SKM-1 (cell line): ENCODE results near the gene REEP1.
"Not testable (repeated sequence)": the region's sequence is repeated elsewhere in the genome, so short reads cannot be mapped to it uniquely, and the experiment has no call there.

Experiments
- DNase-seq: peaks from one replicate; lab custom pipeline; 2025; ENCODE audit not compliant: unreplicated experiment; lab: John Stamatoyannopoulos, UW

The REEP1 gene

DNA sequence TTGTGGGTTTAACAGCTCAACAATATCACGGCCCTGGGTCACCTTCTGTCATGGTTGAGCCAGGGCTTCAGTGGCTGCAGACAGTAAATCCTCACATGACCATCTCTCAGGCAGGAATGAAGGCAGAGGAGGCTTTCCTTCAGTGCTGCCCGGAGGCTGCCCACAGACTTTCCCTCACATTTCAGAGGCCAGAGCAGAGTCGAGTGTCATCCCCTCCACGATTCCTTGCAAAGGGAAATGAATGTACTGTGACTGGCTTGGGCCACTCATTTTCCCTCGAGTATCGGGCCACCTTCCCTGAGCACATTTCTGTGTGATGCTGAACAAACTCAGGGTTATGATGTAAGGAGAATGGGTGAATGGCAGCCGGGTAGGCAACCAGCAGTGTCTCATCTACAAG, 10.0 kb upstream of the REEP1 start:
- DNase-seq, result no peak

DNA sequence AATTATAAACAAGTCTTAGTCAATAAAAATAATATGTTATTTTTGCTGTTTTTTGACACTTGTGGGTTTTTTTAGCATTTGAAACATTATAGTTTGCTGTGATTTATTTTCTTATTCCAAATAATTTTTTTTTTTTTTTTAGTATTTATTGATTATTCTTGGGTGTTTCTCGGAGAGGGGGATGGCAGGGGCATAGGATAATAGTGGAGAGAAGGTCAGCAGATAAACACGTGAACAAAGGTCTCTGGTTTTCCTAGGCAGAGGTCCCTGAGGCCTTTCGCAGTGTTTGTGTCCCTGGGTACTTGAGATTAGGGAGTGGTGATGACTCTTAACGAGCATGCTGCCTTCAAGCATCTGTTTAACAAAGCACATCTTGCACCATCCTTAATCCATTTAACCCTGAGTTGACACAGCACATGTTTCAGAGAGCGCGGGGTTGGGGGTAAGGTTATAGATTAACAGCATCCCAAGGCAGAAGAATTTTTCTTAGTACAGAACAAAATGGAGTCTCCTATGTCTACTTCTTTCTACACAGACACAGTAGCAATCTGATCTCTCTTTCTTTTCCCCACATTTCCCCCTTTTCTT, 8.5 kb upstream of the REEP1 start:
- DNase-seq, result not testable (repeated sequence)

DNA sequence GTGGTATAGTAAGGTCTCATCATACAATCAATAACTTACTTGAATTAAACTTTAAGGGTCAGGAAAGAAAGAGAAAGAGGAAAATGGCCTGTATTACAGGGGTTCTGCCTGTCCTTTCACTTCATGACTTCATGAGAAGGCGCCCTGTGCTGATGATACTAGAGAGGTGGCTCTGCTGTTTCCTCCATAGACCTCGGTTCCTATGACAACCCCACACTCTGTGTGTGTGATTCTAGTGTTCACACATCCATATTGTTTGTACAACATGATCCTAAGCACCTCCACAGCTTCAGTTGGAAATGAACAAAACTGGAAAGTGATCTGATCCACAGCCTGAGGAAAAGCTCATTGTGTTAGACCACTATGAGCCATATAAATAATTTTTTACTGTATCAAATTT, 7.0 kb upstream of the REEP1 start:
- no peak for DNase-seq

DNA sequence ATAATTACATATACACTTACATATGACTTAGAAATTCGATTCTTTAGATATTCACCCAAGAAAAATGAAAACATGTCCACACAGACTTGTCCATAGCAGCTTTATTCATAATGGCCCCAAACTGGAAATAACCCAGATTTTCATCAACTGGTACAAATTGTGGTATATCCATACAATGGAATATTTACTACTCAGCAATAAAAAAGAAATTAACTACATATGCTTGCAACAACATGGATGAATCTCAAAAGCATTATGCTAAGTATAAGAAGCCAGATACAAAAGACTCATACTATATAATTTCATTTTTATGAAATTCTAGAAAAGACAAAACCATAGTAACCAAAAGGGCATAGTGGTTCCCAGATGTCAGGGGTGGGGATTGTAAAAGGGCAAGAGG, 5.1 kb upstream of the REEP1 start:
- no peak for DNase-seq

DNA sequence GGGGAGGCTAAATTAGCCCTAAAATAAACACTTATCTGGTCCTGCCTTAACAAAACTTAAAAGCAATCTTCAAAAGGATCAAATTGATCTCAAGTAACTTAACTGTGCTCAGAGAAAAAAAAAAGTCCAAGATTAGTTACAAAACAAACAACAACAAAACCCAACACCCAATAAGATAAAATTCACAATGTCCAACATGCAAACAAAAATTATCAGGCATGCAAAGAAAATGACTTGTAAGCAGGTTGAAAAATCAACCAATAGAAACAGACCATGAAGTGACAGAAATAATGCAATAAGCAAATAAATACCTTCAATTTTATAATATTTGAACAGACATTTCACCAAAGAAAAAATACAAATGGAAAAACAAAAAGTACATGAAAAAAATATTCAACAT, 4.0 kb upstream of the REEP1 start:
- no peak for DNase-seq

GRCh38 chr2:86338778-86339295, 1.4 kb upstream of the REEP1 start:
- no peak for DNase-seq

GRCh38 chr2:86336675-86337243, 667 bp downstream of the REEP1 start:
- DNase-seq, result no peak

DNA sequence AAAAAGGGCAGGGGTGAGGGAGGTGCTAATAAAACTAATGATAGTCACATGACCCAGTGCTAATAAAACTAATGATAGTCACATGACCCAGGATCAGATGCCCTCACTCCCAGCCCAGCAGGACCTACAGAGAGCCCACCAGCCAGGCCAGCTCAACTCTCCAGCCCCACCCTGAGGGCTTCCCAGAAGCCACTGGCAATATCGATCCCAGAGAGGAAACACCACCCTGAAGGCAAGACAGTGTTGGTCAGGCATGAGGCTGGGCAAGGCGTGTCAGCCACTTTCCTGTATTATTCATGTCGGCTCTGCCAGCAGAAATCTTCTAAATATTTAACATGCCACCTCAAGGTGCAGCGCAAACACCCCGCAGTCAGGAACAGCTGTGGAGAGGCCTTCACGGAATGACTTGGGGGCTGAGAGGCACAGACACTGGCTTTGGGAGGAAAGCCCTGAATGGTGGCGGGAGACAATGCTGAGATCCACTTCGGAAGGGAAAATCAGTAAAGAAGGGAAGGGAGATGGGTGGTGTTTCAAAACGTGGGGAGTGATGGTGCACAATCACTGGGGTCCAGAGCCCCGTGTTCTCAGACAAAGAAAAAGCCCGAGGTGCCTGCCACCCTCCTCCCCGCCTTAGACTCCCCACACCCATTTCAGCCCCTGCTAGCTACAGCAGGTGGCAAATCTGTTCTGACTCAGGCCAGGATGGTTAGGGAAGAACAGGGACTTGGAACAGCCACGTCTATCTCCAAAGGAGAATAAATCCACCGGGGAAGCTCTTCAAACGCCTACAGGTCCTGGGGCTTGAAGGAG, 1.4 kb downstream of the REEP1 start:
- no peak for DNase-seq

- DNase-seq, result no peak
Measured at GRCh38 chr2:86333378-86333777, 4.0 kb downstream of the REEP1 start.

GRCh38 chr2:86332654-86333053, 4.8 kb downstream of the REEP1 start:
- no peak for DNase-seq

DNA sequence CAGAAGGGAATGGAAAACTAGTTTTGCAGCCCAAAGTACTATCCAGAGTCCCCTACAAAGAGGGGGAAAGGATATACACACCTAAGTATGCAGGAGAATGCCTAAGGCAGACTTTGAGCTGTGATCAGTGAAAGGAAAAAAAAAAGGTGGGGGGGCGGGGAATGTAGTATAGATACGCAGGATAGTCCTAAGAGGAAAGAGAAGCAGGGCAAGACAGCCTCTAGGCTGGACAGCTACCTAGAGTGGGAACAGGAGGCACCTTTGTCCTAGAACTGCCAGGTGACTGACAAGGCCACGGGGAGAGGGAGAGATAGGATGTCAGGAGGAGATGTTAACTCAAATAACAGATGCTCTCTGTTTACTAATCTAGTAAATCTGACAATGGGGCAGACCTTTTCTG, 6.0 kb downstream of the REEP1 start:
- DNase-seq, result no peak

GRCh38 chr2:86330001-86330400, 7.4 kb downstream of the REEP1 start:
- no peak for DNase-seq

GRCh38 chr2:86323273-86324021, 14.0 kb downstream of the REEP1 start:
- no peak for DNase-seq

DNA sequence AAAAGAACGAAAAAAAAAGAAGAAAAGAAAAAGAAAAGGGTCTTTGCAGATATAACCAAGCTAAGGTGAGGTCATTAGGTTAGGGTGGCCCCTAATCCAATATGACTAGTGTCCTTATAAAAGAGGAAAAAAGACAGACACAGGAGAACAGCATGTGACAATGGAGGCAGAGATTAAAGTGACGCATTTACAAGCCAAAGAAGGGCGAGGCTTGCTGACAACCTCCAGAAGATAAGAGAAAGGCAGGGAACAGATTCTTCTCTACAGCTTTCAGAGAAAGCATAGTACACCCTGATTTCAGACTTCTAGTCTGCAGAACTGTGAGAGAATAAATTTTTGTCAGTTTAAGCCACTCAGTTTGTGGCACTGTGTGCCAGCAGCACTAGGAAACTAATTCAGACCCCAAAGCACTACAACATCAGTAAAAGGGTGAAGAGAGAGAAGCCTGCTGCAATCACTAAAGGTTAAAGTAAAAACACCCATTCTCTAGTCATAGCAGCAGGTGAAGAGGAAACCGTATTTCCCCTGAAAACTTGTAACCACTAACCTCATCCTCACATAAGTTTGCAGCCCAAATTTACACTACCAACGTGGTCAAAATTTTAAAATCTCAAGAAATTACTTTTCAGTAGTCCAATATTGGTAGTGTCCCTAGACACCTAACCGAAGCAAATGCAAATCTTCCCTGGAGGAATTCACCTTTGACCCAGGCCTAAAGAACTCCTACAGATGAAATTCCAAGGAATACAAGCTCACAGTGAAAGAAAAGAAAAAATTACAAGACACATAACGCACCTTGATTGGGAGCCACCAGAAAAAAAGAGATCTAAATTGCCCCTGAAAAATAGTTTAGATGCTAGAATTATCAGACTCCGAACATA, 17.5 kb downstream of the REEP1 start:
- no peak for DNase-seq

DNA sequence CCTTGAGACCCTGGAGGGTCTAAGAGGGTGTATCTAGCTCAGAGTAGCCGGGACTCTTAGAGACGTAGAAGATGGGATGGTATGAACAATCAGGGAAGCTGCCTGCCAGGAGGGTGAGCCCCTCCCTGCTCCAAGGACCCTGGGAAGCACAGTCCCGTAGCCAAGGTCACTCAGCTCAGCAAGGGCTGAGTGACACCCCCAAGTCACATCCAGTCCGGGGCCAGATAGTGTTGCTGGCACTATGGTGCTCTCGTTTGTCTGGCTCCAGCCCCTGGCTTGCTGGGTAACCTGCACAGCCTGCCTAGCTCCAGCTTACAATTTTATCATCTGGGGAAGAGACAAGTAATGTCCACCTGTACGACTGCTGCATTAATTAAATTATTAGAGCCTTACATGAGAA, 22.3 kb downstream of the REEP1 start:
- DNase-seq, result no peak

DNA sequence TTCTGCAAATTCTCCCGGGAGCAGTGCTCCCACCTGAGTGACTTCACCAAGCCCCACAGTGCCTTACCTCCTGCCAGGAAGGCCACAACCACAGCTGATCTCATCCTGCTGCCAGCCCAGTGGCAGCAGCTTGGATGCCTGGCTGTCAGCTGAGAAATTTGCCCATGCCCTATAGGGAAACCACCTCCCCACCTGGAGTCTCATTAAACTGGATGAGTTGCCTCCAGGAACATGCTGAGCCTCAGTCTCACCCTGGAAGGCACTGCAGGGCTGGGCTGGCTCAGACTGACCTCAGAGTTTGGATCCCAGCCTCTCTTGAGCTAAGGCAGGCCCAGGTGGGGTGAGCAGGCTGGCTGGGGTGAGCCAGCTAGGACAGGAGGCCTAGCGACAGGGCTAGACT, 23.3 kb downstream of the REEP1 start:
- DNase-seq, result no peak

DNA sequence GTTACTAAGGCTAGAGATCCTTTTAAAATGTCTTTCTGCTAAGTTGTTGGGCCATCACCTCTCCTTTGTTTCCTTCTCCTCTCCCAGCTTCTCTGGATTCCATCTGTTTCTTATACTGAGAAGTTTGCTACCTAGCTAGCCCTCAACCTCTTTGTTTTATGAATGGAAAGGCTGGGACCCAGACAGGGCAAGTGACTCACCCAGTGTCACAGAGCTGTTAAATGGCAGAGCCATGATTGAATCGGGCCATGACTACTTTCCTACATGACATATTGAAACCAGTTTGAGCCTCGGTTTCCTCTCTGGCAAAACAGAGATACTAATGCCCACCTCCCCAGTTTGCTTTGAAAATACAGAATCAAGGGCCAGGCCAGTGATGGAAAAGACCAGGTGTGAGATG, 24.1 kb downstream of the REEP1 start:
- no peak for DNase-seq

GRCh38 chr2:86311879-86312278, 25.5 kb downstream of the REEP1 start:
- no peak for DNase-seq

- DNase-seq, result no peak
Measured at GRCh38 chr2:86309966-86310365, 27.5 kb downstream of the REEP1 start.

DNA sequence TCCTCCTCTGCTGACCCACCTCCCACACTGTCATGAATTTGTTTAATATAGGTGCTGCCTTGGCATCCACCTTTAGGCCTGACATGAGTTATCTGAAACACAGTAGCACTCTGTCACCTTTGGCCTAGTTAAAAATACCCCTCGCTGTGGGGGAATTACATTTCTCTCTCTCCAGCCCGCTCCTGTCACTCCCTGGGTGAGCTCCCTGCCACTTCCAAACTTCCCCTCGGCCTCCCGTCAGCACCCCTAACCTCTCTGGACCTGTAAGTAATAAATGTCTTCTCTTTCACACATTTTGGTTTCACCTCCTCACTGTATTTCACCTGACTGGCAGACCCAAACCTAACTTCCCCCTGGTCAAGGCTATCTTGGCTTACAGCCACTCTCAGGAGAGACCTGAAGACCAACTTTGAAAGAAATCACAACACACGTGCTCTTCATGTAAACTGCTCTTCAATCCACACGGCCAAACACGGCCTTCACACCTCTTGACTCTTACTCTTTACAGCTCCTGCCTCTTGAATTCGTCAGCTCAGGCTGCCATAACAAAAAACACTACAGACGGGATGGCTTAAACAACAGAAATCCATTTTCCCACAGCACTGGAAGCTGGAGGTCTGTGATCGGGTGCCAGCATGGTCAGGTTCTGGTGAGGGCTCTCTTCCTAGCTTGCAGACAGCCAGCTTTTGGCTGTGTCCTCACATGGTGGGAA, 28.3 kb downstream of the REEP1 start:
- DNase-seq, result no peak
